ENCODE measurements around the gene CHRND.

DNA sequence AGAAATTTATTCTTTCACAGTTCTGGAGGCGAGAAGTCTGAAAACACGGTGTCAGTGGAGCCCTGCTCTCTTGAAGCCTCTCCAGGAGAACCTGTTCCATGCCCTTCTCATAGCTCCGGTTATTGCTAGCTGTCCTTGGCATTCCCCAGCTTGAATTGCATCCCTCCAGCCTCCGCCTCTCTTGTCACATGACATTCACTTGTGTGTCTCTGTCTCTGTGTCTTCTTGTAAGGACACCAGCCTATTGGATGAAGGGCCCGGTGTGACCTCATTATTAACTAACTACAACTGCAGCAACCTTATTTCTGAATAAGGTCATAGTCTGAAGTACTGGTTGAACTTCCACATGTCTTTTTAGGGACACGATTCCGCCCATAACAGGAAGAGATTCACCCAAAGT, 10.3 kb upstream of the CHRND start:
- TF ChIP-seq, protein P1, sequence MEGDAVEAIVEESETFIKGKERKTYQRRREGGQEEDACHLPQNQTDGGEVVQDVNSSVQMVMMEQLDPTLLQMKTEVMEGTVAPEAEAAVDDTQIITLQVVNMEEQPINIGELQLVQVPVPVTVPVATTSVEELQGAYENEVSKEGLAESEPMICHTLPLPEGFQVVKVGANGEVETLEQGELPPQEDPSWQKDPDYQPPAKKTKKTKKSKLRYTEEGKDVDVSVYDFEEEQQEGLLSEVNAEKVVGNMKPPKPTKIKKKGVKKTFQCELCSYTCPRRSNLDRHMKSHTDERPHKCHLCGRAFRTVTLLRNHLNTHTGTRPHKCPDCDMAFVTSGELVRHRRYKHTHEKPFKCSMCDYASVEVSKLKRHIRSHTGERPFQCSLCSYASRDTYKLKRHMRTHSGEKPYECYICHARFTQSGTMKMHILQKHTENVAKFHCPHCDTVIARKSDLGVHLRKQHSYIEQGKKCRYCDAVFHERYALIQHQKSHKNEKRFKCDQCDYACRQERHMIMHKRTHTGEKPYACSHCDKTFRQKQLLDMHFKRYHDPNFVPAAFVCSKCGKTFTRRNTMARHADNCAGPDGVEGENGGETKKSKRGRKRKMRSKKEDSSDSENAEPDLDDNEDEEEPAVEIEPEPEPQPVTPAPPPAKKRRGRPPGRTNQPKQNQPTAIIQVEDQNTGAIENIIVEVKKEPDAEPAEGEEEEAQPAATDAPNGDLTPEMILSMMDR (IDR thresholded peaks at IDR 0.05; ENCODE audit: low read depth, low read length) = no peak
- no peak for TF ChIP-seq EZH2phosphoT487 (IDR thresholded peaks at IDR 0.05; ENCODE audit: low read depth)

Data from OCI-LY3 (cell line).